HCT116 (cell line): ENCODE results near the gene MEIOC. TPM values are rescaled to one million over a fixed set of nuclear protein-coding genes. Genes with fewer than 3 reads are reported as not detected.
"Not testable (repeated sequence)": the region's sequence is repeated elsewhere in the genome, so short reads cannot be mapped to it uniquely, and the experiment has no call there.

ENCODE experiments used
- ATAC-seq: fragments of 200-7000 bp; cut with Tn5 transposase; 2 replicates; pipeline ENCODE4 v1.9.1; 2020; ENCODE audit warnings: mild to moderate bottlenecking, moderate library complexity
- BruUV-seq: library from RNA; stranded (reverse); fragments of 400-500 nt; replicated peaks from 2 replicates; lab custom pipeline; 2021; lab: Mats Ljungman, UMichigan
- CTCF ChIA-PET: fragments of 300-600 bp; sonication (Branson Sonifier 250); formaldehyde crosslinking; loops from one replicate; lab custom pipeline; 2021; ENCODE audit warnings: antibody characterized with exemption; lab: Charles Lee
- POLR2A ChIA-PET: fragments of 300-600, 350-600 bp; sonication (Branson Sonifier 250); formaldehyde crosslinking; loops from one replicate; lab custom pipeline; 2021; ENCODE audit warnings: antibody characterized with exemption; lab: Charles Lee
- RAD21 ChIA-PET, 2 experiments: fragments of 300-600 bp; sonication (Branson Sonifier 250); formaldehyde crosslinking; loops; one replicate each; lab custom pipeline; 2023; ENCODE audit warnings: low total read pairs in 2 of 2; ENCODE audit not compliant: uncharacterized antibody in 2 of 2, unreplicated experiment in 2 of 2, low non-redundant PET in 1 of 2; lab: Charles Lee
- DNase-seq: peaks from one replicate; pipeline ENCODE4 v3.0.0-alpha.2; 2010; ENCODE audit warnings: low read depth, low spot score
- H2AFZ ChIP-seq: fragments of 200-600 bp; shearing (Covaris generic), sonication (generic); 2 replicates; pipeline ENCODE4 v1.6.1; 2017; ENCODE audit warnings: low read depth, mixed run types, mixed read lengths, antibody characterized with exemption, low read length; ENCODE audit not compliant: poor library complexity, severe bottlenecking
- H3K27ac ChIP-seq: 2 replicates; pipeline ENCODE4 v1.5.1; 2012; ENCODE audit warnings: low read depth, low read length
- H3K27me3 ChIP-seq: fragments of 200-600 bp; sonication (generic); 2 replicates; pipeline ENCODE4 v1.6.1; 2016; ENCODE audit warnings: mixed run types, low read length, mixed read lengths; ENCODE audit not compliant: insufficient read depth
- H3K36me3 ChIP-seq, 2 experiments: fragments of 200-500 bp in 1 of 2; fragments of 200-600 bp in 1 of 2; sonication (Bioruptor generic) in 1 of 2; sonication (generic) in 1 of 2; 2 replicates each; pipeline versions ENCODE4 v1.5.1 to v1.6.1; 2014 to 2016; ENCODE audit warnings: low read length in 2 of 2, inconsistent platforms in 1 of 2, mixed read lengths in 1 of 2, mixed run types in 1 of 2; ENCODE audit not compliant: insufficient read depth in 2 of 2, control insufficient read depth in 1 of 2
- H3K4me1 ChIP-seq, 2 experiments: fragments of 200-600 bp in 1 of 2; sonication (generic) in 1 of 2; 2 replicates each; pipeline versions ENCODE4 v1.5.1 to v1.6.1; 2012 to 2017; ENCODE audit warnings: low read length in 2 of 2, inconsistent platforms in 1 of 2, mild to moderate bottlenecking in 1 of 2, mixed read lengths in 1 of 2, mixed run types in 1 of 2, moderate library complexity in 1 of 2; ENCODE audit not compliant: insufficient read depth in 2 of 2, control insufficient read depth in 1 of 2
- H3K4me2 ChIP-seq: fragments of 200-600 bp; sonication (generic); 2 replicates; pipeline ENCODE4 v1.6.1; 2017; ENCODE audit warnings: mixed run types, low read length, mixed read lengths
- H3K4me3 ChIP-seq, 2 experiments: fragments of 200-600 bp in 1 of 2; sonication (generic) in 1 of 2; replicated peaks in 1 of 2; 2 replicates each; pipeline ENCODE4 v1.5.1; 2011 to 2016; ENCODE audit warnings: low read length in 2 of 2, control low read depth in 1 of 2, low read depth in 1 of 2, mild to moderate bottlenecking in 1 of 2, mixed read lengths in 1 of 2, mixed run types in 1 of 2
- H3K79me2 ChIP-seq: fragments of 200-600 bp; sonication (generic); 2 replicates; pipeline ENCODE4 v1.6.1; 2017; ENCODE audit warnings: mild to moderate bottlenecking, mixed run types, low read length, moderate library complexity, mixed read lengths; ENCODE audit not compliant: insufficient read depth
- H3K9ac ChIP-seq: fragments of 200-600 bp; sonication (generic); 2 replicates; pipeline ENCODE4 v1.6.1; 2016; ENCODE audit warnings: low read length, mixed read lengths
- H3K9me2 ChIP-seq: fragments of 200-600 bp; sonication (generic), shearing (Covaris generic); 2 replicates; pipeline ENCODE4 v1.6.1; 2017; ENCODE audit warnings: mixed run types, mild to moderate bottlenecking, moderate library complexity; ENCODE audit not compliant: insufficient read depth
- H3K9me3 ChIP-seq, 2 experiments: fragments of 200-500 bp in 1 of 2; fragments of 200-600 bp in 1 of 2; sonication (Bioruptor generic) in 1 of 2; sonication (generic) in 1 of 2; 2 replicates each; pipeline ENCODE4 v1.6.1; 2014 to 2017; ENCODE audit warnings: low read length in 2 of 2, mixed read lengths in 2 of 2, inconsistent platforms in 1 of 2, low read depth in 1 of 2, mild to moderate bottlenecking in 1 of 2, mixed run types in 1 of 2, moderate library complexity in 1 of 2; ENCODE audit not compliant: control insufficient read depth in 1 of 2, insufficient read depth in 1 of 2
- H4K20me1 ChIP-seq: fragments of 200-600 bp; sonication (generic), shearing (Covaris generic); 2 replicates; pipeline ENCODE4 v1.6.1; 2017; ENCODE audit warnings: mixed run types, mild to moderate bottlenecking, moderate library complexity; ENCODE audit not compliant: insufficient read depth
- CEBPB ChIP-seq: IDR thresholded peaks from 2 replicates; pipeline ENCODE4 v1.6.1; 2012; ENCODE audit warnings: low read depth
- CTCF ChIP-seq, 3 experiments: fragments of 200-600 bp in 1 of 3; sonication (generic) in 1 of 3; IDR thresholded peaks in 2 of 3; conservative IDR thresholded peaks in 1 of 3; 2 replicates each; pipeline ENCODE4 v1.5.1; 2012 to 2017; ENCODE audit warnings: low read depth in 2 of 3, low read length in 2 of 3, antibody characterized with exemption in 1 of 3, borderline replicate concordance in 1 of 3, control low read depth in 1 of 3, mild to moderate bottlenecking in 1 of 3, mixed read lengths in 1 of 3, mixed run types in 1 of 3, moderate library complexity in 1 of 3; ENCODE audit not compliant: insufficient read depth in 1 of 3
- EZH2 ChIP-seq: fragments of 200-600 bp; sonication (generic); IDR thresholded peaks from 2 replicates; pipeline ENCODE4 v1.6.1; 2017; ENCODE audit warnings: antibody characterized with exemption, mixed run types
- EZH2phosphoT487 ChIP-seq: fragments of 200-600 bp; IDR thresholded peaks from 2 replicates; pipeline ENCODE4 v1.6.1; 2018; ENCODE audit warnings: antibody characterized with exemption, borderline replicate concordance
- FOSL1 ChIP-seq: IDR thresholded peaks from 2 replicates; pipeline ENCODE4 v1.6.1; 2012; ENCODE audit warnings: low read depth
- POLR2AphosphoS5 ChIP-seq: IDR thresholded peaks from 2 replicates; pipeline ENCODE4 v1.6.1; 2011; ENCODE audit warnings: mild to moderate bottlenecking, low read depth, low read length, moderate library complexity
- RAD21 ChIP-seq: IDR thresholded peaks from 2 replicates; pipeline ENCODE4 v1.6.1; 2012; ENCODE audit warnings: low read depth, mild to moderate bottlenecking
- REST ChIP-seq: IDR thresholded peaks from 2 replicates; pipeline ENCODE4 v1.6.1; 2012; ENCODE audit warnings: low read depth
- SIN3A ChIP-seq: IDR thresholded peaks from 2 replicates; pipeline ENCODE4 v1.6.1; 2012; ENCODE audit warnings: low read depth
- SP1 ChIP-seq: IDR thresholded peaks from 2 replicates; pipeline ENCODE4 v1.6.1; 2012; ENCODE audit warnings: low read depth
- TCF7L2 ChIP-seq: IDR thresholded peaks from 2 replicates; pipeline ENCODE4 v1.7.0; 2011; ENCODE audit warnings: borderline replicate concordance, inconsistent platforms; ENCODE audit not compliant: insufficient read depth, insufficient read length; ENCODE audit errors: extremely low read depth
- ZBTB33 ChIP-seq: IDR thresholded peaks from 2 replicates; pipeline ENCODE4 v1.6.1; 2011; ENCODE audit warnings: mild to moderate bottlenecking, low read length, moderate library complexity; ENCODE audit not compliant: insufficient replicate concordance; ENCODE audit errors: extremely low read depth
- ZFX ChIP-seq: fragments of 450-650 bp; IDR thresholded peaks from 2 replicates; pipeline ENCODE4 v1.6.1; 2017
- ZNF274 ChIP-seq: fragments of 200-500 bp; sonication (Bioruptor generic); IDR thresholded peaks from 2 replicates; pipeline ENCODE4 v1.6.1; 2014; ENCODE audit warnings: mild to moderate bottlenecking, low read depth, low read length, inconsistent platforms
- intact Hi-C: fragments of 100-400 bp; cut with micrococcal nuclease; formaldehyde crosslinking; loops from 2 replicates; pipeline ENCODE4 v1.10.0; 2022
- total RNA-seq: library from RNA; stranded (reverse); gene quantifications from one replicate; pipeline ENCODE4 v1.2.1, GENCODE V29; 2021; ENCODE audit not compliant: unreplicated experiment
- TF ChIP-seq, protein P1 (sequence below): IDR thresholded peaks from 2 replicates; pipeline ENCODE4 v1.6.1; 2012

Gene MEIOC
- total RNA-seq, 1 experiment from 2014 or later: not detected

DNA sequence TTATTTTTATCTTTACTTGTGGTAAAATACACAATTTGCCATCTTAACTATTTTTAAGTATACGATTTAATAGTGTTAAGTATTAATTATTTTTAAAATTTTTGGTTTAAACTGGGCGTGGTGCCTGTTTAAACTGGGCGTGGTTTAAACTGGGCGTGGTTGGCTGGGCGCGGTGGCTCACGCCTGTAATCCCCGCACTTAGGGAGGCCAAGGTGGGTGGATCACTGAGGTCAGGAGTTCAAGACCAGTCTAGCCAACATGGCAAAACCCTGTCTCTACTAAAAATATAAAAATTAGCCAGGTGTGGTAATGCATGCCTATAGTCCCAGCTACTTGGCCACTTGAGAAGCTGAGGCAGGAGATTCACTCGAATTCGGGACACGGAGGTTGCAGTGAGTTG, 37.3 kb downstream of the MEIOC start:
- CTCF ChIA-PET: no interaction called here
- H3K4me3 ChIP-seq: no peak overlapping the region
- no peak overlapping the region for H3K9ac ChIP-seq
- ATAC-seq (no peak), DNase-seq (no peak)
- H3K4me2 ChIP-seq: no peak overlapping the region
- peaks cover 9 to 25% of the 10 kb centered on the region in 2 experiments; a peak in 3 of 4 replicates for H3K4me1 ChIP-seq
- no peak for TF ChIP-seq RAD21
- TF ChIP-seq EZH2phosphoT487: no peak
- TF ChIP-seq CTCF (IDR thresholded peaks at IDR 0.05 in 2 of 3, conservative IDR thresholded peaks at IDR 0.05 in 1 of 3; ENCODE audit: borderline replicate concordance in 1 of 3, insufficient read depth in 1 of 3, low read depth in 2 of 3, low read length in 2 of 3): no peak
- no peak for TF ChIP-seq SP1
- no peak for TF ChIP-seq CEBPB
- no peak for TF ChIP-seq FOSL1
- no peak for TF ChIP-seq ZFX
- TF ChIP-seq REST: no peak
- TF ChIP-seq, protein P1, sequence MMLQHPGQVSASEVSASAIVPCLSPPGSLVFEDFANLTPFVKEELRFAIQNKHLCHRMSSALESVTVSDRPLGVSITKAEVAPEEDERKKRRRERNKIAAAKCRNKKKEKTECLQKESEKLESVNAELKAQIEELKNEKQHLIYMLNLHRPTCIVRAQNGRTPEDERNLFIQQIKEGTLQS: no peak
- no peak for TF ChIP-seq TCF7L2
- no peak for TF ChIP-seq ZBTB33
- no peak for TF ChIP-seq ZNF274
- TF ChIP-seq SIN3A: no peak
- TF ChIP-seq EZH2: no peak
- TF ChIP-seq POLR2AphosphoS5: no peak
- H3K79me2 ChIP-seq: peaks cover 10% of the 10 kb centered on the region
- RAD21 ChIA-PET: no interaction called here
- no peaks in the 10 kb centered on the region for H4K20me1 ChIP-seq
- no peak overlapping the region for H3K27ac ChIP-seq
- intact Hi-C loops: no loop called here
- no peaks in the 10 kb centered on the region for H3K9me2 ChIP-seq
- no peak overlapping the region for H2AFZ ChIP-seq
- H3K27me3 ChIP-seq: no peaks in the 10 kb centered on the region
- POLR2A ChIA-PET: no interaction called here
- BruUV-seq: no TSS peak
- H3K9me3 ChIP-seq: no peaks in the 10 kb centered on the region
- H3K36me3 ChIP-seq: no peaks in the 10 kb centered on the region

GRCh38 chr17:44700288-44700687, 44.0 kb downstream of the MEIOC start:
- POLR2A ChIA-PET, BruUV-seq: not testable (repeated sequence)

More at GRCh38 chr17:44700288-44700687, 44.0 kb downstream of the MEIOC start:
- H3K79me2 ChIP-seq, RAD21 ChIA-PET, DNase-seq, H3K27me3 ChIP-seq, H2AFZ ChIP-seq, H3K9me3 ChIP-seq, H3K4me1 ChIP-seq, H3K9me2 ChIP-seq, H3K4me3 ChIP-seq, H3K9ac ChIP-seq, H3K4me2 ChIP-seq, H3K27ac ChIP-seq, ATAC-seq, CTCF ChIA-PET, H3K36me3 ChIP-seq, H4K20me1 ChIP-seq, intact Hi-C loops: not testable (repeated sequence)
